ENCODE measurements around the gene NUDT21.
A peak's percentile ranks its signal among the peaks of the same experiment; 100 is the strongest.

Gene NUDT21

DNA sequence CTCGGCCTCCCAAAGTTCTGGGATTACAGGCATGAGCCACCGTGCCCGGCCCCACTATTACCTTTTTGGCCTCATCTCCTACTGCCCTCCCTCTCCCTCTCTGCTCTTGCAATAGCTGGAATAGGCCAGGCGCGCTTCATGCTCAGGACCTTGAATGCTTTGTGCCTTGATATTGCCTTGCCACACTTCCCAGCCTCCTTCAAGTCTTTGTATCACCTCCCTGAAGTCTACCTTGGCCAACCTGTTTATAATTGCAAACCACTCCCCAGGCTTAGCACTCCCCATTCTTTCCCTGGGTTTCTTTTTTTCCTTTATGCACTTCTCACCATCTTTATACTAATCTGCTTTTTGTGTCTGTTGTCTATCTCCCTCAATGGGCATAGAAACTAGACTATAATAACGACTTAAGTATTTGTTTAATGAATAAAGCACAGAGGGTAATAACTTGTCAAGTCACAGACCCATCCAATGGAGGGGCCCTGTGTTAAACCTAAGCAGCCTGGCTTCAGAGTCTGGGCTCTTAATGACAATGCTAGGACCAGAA lies 6.9 kb upstream of the NUDT21 start:
- no peak overlapping the region for H3K4me3 Mint-ChIP-seq
- TF ChIP-seq, protein P1, sequence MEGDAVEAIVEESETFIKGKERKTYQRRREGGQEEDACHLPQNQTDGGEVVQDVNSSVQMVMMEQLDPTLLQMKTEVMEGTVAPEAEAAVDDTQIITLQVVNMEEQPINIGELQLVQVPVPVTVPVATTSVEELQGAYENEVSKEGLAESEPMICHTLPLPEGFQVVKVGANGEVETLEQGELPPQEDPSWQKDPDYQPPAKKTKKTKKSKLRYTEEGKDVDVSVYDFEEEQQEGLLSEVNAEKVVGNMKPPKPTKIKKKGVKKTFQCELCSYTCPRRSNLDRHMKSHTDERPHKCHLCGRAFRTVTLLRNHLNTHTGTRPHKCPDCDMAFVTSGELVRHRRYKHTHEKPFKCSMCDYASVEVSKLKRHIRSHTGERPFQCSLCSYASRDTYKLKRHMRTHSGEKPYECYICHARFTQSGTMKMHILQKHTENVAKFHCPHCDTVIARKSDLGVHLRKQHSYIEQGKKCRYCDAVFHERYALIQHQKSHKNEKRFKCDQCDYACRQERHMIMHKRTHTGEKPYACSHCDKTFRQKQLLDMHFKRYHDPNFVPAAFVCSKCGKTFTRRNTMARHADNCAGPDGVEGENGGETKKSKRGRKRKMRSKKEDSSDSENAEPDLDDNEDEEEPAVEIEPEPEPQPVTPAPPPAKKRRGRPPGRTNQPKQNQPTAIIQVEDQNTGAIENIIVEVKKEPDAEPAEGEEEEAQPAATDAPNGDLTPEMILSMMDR (IDR thresholded peaks at IDR 0.05; ENCODE audit: unreplicated experiment in 3 of 3) = no peak
- H3K27ac Mint-ChIP-seq = no peak overlapping the region
- no peaks in the 10 kb centered on the region for H3K27me3 Mint-ChIP-seq (ENCODE audit: low read depth)
- H3K36me3 Mint-ChIP-seq (ENCODE audit: low read depth) = peaks cover 70% of the 10 kb centered on the region
- no peaks in the 10 kb centered on the region for H3K9me3 Mint-ChIP-seq
- H3K4me1 Mint-ChIP-seq = no peaks in the 10 kb centered on the region

DNA sequence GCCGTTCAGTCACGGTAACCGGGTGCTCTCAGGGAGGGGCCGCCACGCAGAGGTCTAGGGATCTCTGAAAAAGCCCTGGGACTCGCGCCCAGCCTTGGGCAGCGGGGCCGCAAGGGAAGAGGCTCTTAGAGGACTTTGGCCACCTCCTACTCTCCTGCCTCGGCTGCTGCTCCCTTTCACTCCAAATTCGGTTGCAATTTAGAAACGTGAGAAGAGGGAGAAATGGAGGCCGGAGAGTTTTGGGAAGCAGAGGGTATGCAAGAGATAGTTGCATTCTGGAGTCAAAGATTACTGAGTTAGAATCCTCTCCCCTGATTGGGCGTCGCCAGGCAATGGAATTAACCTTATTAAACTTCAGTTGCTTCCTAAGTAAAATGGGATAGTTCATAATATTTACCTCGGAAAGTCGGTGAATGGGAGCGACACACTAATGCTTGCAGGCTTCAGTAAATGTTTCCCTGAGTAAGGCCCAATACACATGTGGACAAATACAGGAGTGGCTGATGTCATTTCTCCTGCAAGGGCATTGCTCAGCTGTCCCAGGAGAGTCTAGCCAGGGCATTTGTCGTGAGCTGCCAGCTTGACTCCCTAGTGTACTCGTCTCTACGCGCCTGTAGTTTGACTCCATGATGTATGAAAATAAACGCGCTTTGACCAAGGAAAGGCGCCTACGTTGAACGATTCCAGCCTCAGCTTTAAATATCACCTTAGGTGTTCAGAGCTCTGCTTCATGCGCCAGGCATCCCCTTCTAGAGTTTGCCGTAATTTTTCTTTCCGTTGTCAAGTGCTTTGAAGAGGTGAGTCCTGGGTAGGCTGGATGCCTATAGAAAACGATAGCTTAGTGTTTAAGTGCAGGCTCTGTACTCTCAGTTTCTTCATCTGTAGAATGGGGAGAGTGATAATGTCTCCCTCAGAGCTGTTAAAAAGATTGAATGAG lies 889 bp upstream of the NUDT21 start:
- Mint-ChIP-seq H3K27me3 (ENCODE audit: low read depth) (no peaks in the 10 kb centered on the region), H3K4me3 (peak overlapping the region; percentile 94 to 95 (median 94)), H3K9me3 (no peaks in the 10 kb centered on the region), H3K36me3 (ENCODE audit: low read depth) (peaks cover 28% of the 10 kb centered on the region), H3K4me1 (peaks cover 37% of the 10 kb centered on the region), H3K27ac (peak overlapping the region; percentile 80 to 94 (median 93))
- TF ChIP-seq, protein P1 (IDR thresholded peaks at IDR 0.05; ENCODE audit: unreplicated experiment in 3 of 3) = no peak

DNA sequence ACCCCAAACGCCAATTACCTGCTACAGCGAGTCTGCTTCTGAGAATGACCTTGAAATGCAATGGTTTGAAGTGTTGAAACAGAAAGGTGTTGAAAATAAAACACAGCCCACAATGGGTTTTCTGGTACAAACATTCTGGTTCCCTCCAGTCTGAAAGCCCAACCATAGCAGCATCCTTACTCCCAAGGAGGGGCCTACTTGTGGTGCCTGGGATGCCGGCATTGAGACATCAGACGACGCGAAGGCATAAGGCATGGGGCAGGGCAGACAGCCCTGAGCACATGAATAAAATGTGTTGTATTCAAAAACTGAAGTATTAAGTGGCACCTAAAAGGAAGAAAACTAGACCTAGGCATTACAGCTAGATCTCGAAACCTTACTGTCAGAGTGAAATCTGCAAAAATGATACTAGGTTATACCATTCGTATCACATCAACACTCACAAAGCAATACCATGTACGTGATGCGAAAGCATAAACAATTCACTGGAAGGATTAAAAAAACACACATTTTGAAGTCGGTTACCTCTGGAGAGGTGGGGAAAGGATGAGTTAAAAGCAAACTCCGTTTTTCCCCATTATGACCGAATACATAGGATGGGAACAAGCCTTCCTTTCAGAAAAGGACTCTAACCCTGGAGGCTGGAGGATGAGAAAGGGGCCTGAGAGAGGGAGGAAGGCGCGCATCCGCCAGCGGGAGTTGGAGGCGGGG lies 702 bp downstream of the NUDT21 start:
- no peaks in the 10 kb centered on the region for H3K9me3 Mint-ChIP-seq

DNA sequence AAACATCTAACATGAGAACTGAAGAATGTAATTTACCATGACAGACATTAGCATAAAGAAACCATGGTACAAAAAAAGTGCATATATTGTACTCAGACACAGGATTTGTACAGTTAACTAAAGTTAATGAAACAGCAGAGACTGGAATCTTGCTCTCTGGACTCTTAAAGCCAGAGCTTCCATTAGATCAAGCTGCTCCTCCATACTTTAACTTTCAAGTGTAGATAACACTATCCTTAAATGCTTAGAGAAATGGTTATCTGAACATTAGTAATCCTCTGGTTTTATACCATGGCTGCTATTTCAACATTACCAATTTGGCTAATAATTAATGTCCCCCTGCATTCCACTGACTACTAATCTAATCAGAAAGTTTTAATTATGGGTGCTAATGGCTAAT lies 3.1 kb downstream of the NUDT21 start:
- H3K36me3 Mint-ChIP-seq (ENCODE audit: low read depth) = peaks cover 20% of the 10 kb centered on the region
- no peak overlapping the region for H3K27ac Mint-ChIP-seq
- H3K4me1 Mint-ChIP-seq = peaks cover 37% of the 10 kb centered on the region
- peak overlapping the region; percentile 0 to 22 (median 9) for H3K4me3 Mint-ChIP-seq
- TF ChIP-seq, protein P1 (IDR thresholded peaks at IDR 0.05; ENCODE audit: unreplicated experiment in 3 of 3) = no peak
- no peaks in the 10 kb centered on the region for H3K9me3 Mint-ChIP-seq
- no peaks in the 10 kb centered on the region for H3K27me3 Mint-ChIP-seq (ENCODE audit: low read depth)

More for the DNA sequence above, 702 bp downstream of the NUDT21 start:
- H3K27me3 Mint-ChIP-seq (ENCODE audit: low read depth) = no peaks in the 10 kb centered on the region
- TF ChIP-seq, protein P1 (IDR thresholded peaks at IDR 0.05; ENCODE audit: unreplicated experiment in 3 of 3) = no peak
- H3K4me1 Mint-ChIP-seq = peaks cover 37% of the 10 kb centered on the region
- H3K4me3 Mint-ChIP-seq = peak overlapping the region; percentile 94 to 95 (median 94)
- peak overlapping the region; percentile 80 to 94 (median 93) for H3K27ac Mint-ChIP-seq
- H3K36me3 Mint-ChIP-seq (ENCODE audit: low read depth) = peaks cover 17% of the 10 kb centered on the region

DNA sequence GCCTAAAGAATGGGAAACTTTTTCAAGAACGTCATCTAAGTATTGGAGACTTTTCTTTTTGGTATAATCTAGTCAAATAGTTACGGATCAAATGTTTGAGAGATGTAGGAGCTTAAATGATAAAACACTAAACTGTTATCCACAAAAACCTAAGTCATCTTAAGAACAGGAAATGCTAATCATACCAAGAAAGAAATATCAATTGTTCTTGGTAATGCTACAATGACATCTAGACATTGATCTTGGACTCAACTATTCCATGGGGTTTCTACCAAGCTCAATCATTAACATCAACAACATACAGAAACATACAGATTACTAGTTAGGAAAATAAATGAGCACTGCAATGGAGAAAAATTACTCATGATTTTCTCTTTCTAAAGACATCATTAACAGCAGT lies 3.8 kb downstream of the NUDT21 start:
- H3K9me3 Mint-ChIP-seq = no peaks in the 10 kb centered on the region
- TF ChIP-seq, protein P1 (IDR thresholded peaks at IDR 0.05; ENCODE audit: unreplicated experiment in 3 of 3) = no peak
- H3K27ac Mint-ChIP-seq = no peak overlapping the region
- peak overlapping the region in 1 of 3 experiments; percentile 33 for H3K4me3 Mint-ChIP-seq
- H3K36me3 Mint-ChIP-seq (ENCODE audit: low read depth) = peaks cover 27% of the 10 kb centered on the region
- H3K27me3 Mint-ChIP-seq (ENCODE audit: low read depth) = no peaks in the 10 kb centered on the region
- peaks cover 31% of the 10 kb centered on the region for H3K4me1 Mint-ChIP-seq

Data from nephron (organoid).